ENCODE results near the gene DGKZ. TPM values are rescaled to one million over a fixed set of nuclear protein-coding genes. Genes with fewer than 3 reads are reported as not detected.
A peak's percentile ranks its signal among the peaks of the same experiment; 100 is the strongest.

DGKZ gene
- total RNA-seq, 2 experiments from 2014 or later = 160 to 163 TPM

DNA sequence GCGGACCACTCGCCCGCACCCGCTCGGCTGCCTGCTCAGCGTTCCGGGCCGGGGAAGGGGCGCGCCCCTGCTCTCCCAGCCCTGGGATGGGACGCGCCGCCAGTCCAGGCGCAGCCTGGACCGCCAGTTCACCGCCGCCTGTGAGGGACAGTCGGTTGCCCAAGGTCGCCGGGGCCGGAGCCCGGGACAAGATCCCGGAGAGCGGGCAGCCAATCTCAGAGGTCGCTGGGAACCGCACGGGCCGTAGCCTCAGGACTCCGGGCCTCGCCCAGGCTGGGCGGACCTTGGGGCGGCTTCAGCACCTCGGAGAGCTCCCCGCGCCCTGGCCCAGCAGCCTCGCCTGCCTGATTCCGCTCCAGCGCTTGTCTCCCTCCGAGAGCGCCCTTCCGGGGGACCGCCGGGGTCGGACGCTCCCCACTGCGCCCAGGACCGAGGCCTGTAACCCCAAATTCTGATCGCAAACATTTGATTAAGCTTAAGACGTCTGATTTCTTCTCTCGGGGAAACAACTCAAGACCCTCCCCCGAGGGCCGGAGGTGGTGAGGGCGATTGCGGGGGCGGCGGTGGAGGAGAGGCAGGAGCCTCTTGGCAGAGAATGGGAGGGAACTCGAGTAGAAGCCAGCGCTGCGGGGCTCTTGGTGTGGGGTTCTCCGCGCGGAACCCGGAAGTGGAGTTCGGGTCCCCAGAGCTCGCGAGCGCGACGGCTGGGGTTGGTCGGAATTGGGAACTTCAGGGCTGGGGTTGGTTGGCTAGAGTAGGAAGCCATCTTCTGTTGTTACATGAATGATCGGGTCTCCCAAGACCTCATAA lies 45.4 kb downstream of the DGKZ start:
- Mint-ChIP-seq H3K36me3 (peaks cover 2% of the 10 kb centered on the region), H3K4me3 (peak overlapping the region; percentile 77), H3K27me3 (peaks cover 45% of the 10 kb centered on the region), H3K27ac (peak overlapping the region; percentile 51), H3K4me1 (peaks cover 18% of the 10 kb centered on the region), H3K9me3 (no peaks in the 10 kb centered on the region)
- ATAC-seq (ENCODE audit: low read depth) (peak; percentile 87), DNase-seq (peak; percentile 92)
- POLR2A ChIA-PET = interaction anchor here (1.0 kb wide), 1 partner anchor 31 kb away, joined by 3 read pairs; no protein-coding TSS in a partner anchor

DNA sequence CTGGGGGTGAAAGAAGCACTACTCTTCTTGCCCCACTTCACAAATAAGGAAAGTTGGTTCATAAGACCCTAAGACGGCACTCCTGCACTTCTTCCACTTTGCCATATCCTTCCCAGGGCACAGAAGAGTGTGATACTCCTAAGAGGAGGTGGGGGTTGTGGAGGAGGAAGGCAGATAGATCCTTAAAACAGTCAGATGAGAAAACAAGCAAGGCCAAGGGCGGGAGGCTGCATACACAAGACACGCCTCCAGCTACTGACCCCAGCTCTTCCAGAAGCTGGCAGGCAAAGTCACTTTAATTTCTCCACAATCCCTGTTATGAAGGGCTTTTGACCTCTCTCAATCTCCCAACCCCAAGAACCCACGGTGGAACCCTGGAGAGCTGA lies 46.0 kb downstream of the DGKZ start:
- peaks cover 14% of the 10 kb centered on the region for H3K4me1 Mint-ChIP-seq
- peak overlapping the region; percentile 77 for H3K4me3 Mint-ChIP-seq
- H3K36me3 Mint-ChIP-seq = peaks cover 2% of the 10 kb centered on the region
- DNase-seq (no peak), ATAC-seq (ENCODE audit: low read depth) (no peak)
- no peak overlapping the region for H3K27ac Mint-ChIP-seq
- H3K9me3 Mint-ChIP-seq = no peaks in the 10 kb centered on the region
- POLR2A ChIA-PET = interaction anchor here (1.0 kb wide), 1 partner anchor 30 kb away, joined by 3 read pairs; no protein-coding TSS in a partner anchor
- peaks cover 41% of the 10 kb centered on the region for H3K27me3 Mint-ChIP-seq

DNA sequence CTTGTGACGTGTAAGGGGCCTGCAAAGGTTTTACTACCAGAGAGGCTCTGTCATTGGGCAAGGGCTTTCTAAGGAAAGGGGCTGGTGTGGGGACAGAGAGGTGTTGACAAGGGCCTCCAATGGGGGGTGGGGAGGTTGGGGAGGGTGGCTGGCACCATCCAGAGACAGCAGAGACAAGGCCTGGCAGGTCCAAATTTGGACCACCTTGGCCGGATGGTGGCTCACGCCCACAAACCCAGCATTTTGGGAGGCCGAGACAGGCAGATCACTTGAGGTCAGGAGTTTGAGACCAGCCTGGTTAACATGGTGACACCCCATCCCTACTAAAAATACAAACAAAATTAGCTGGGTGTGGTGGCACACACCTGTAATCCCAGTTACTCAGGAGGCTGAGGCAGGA lies 46.5 kb downstream of the DGKZ start:
- POLR2A ChIA-PET = no interaction called here
- no peak for ATAC-seq (ENCODE audit: low read depth)
- Mint-ChIP-seq H3K36me3 (peaks cover 2% of the 10 kb centered on the region), H3K27me3 (peaks cover 36% of the 10 kb centered on the region), H3K4me3 (no peak overlapping the region), H3K27ac (no peak overlapping the region), H3K9me3 (no peaks in the 10 kb centered on the region), H3K4me1 (peaks cover 12% of the 10 kb centered on the region)
- no peak for DNase-seq

DNA sequence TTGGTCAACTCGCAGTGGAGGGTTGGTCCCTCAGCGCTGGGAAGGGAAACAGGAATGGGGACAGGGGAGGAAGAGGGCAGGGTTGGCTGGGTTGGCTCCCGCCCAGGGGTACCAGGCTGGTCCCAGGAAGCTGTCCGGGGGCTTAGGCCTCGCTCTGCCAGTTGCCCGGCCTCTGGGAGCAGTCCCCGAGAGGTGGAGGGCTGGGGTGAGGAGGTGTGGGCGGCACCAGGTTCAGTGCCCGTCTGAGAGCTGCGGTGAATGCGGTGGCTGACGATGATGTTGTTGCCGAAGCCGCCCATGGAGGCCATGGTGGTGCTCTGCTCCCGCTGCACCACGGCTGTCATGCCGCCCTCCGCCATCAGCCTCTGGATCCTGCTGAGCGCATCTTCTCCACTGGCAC lies 50.3 kb downstream of the DGKZ start:
- Mint-ChIP-seq H3K9me3 (no peaks in the 10 kb centered on the region), H3K4me3 (no peak overlapping the region), H3K27me3 (peaks cover 13% of the 10 kb centered on the region), H3K4me1 (peaks cover 6% of the 10 kb centered on the region), H3K27ac (no peak overlapping the region), H3K36me3 (peaks cover 2% of the 10 kb centered on the region)
- DNase-seq (no peak), ATAC-seq (ENCODE audit: low read depth) (no peak)
- POLR2A ChIA-PET = interaction anchor here (1.1 kb wide), 1 partner anchor 16 kb away, joined by 3 read pairs; no protein-coding TSS in a partner anchor

DNA sequence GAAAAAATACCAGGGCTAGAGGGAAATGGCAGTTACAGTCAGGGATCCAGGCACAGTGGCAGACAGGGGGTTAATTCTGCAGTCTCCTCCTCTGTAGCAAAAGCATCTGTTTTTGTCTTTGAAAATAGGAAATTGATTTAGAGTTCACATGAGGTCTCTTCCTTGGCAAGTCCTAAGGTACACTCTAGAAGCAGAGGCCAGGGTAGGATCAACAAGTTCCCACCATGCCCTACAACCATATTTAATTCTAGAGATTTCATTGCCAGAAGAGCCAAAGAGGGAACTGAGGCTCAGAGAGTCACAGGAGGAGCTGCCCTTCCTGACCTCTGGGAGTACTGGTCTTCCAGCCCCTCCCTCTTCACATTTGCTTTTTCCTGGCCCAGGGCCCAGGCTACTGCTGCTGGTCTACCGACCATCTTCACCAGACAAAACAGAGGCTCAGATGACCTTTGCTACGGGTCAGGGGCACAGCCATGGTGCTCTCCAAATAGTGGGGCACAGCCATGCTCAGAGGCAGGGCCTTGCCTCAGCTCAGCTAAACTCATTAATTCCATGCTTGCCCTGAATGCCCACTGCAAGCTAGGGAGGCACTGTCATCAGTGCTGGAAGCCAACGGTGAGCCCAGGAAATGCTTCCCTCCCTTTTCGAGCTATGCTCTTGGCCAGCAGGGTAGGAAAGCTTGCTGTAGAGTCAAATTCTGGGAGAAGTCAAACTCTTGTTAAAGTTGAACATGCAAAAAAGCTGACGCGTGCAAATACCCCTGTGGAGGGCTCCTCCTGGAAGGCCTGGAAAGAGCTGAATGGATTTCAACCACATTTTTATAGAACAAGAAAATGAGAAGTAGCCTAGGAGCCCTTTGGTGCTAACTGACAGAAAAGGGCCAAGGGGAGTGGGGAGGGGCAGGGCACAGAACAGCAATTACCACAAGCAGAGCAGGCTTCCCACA lies 56.0 kb downstream of the DGKZ start:
- Mint-ChIP-seq H3K27me3 (no peaks in the 10 kb centered on the region), H3K27ac (no peak overlapping the region), H3K9me3 (no peaks in the 10 kb centered on the region), H3K36me3 (peaks cover 6% of the 10 kb centered on the region), H3K4me1 (no peaks in the 10 kb centered on the region), H3K4me3 (no peak overlapping the region)
- POLR2A ChIA-PET = no interaction called here
- no peak for ATAC-seq (ENCODE audit: low read depth)
- DNase-seq = no peak

DNA sequence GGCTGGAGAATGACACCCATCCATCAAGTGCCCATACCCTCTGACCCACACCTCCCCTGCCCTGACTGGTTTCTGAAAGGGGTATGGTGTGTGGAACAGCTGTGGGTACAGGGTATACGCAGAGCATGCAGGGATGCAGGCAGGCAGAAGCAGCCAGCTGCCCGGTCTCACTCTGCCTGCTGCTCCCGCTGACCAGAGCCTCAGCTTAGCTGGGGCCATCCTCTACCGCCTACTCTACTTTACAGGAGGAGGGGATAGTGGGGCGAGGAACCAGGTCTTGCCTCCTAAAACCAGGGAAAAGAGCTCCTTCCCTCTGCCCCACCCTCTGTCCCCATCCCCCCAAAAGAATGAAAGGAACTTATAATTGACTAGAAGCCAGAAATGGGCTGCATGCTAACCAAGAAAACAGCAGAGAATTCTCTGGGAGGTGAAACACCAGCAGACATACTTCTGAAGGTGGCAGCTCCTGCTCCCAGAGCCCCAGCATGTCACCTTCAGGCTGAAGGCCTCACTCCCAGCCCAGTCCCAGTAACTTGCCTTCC lies 57.3 kb downstream of the DGKZ start:
- POLR2A ChIA-PET = no interaction called here
- H3K27ac Mint-ChIP-seq = no peak overlapping the region
- DNase-seq = no peak
- H3K4me1 Mint-ChIP-seq = no peaks in the 10 kb centered on the region
- H3K4me3 Mint-ChIP-seq = no peak overlapping the region
- H3K27me3 Mint-ChIP-seq = no peaks in the 10 kb centered on the region
- peaks cover 6% of the 10 kb centered on the region for H3K36me3 Mint-ChIP-seq
- no peak for ATAC-seq (ENCODE audit: low read depth)
- no peaks in the 10 kb centered on the region for H3K9me3 Mint-ChIP-seq

DNA sequence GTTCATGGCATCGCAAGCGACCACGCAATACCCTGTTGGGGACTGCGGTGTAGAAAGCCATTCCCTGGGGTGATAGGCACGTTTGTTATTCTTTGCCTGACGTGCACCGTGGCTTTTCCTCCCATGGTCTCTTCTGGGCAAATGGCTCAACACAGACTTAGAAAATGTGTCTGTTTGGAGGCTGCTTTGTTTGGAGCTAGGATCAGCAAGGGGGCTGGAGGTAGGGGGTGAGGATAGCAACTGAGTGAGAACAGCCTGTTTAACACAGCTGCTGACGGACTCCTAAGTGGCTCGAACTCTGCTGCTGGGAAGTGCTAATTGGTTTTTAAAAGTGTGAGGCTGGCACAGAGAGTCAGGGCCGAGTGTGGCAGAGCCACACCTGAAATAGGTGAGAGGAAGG lies 60.4 kb downstream of the DGKZ start:
- H3K36me3 Mint-ChIP-seq = peaks cover 6% of the 10 kb centered on the region
- H3K4me3 Mint-ChIP-seq = no peak overlapping the region
- POLR2A ChIA-PET = no interaction called here
- ATAC-seq (ENCODE audit: low read depth) = no peak
- no peak overlapping the region for H3K27ac Mint-ChIP-seq
- H3K9me3 Mint-ChIP-seq = no peaks in the 10 kb centered on the region
- no peaks in the 10 kb centered on the region for H3K4me1 Mint-ChIP-seq
- DNase-seq = no peak
- H3K27me3 Mint-ChIP-seq = no peaks in the 10 kb centered on the region

DNA sequence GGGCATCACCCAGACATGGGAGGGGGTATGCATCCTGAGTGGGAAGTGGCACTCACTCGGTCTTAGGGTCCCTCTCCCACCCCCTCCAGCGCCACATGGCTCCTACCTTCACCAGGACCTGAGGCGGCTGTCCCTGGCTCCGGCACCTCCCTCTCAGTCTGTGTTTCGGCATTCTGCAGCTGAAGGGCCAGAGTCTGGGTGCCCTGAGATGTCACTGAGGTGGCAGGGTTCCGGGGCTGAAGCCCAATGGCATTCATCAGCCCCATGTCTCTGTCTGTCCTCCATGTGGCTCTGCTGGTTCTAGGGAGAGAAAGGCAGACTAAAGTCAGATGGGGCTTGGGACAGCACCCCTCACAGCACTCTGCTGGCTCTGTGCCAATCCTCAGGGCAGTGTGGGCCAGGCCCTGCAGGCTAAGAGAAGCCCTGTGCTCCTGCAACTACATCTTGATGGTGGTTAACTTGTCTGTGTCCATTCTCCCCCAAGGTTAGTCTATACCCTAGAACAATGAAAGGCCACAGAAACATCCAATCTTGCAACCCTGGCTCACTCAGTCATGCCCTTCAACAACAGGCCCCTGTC lies 61.2 kb downstream of the DGKZ start:
- ATAC-seq (ENCODE audit: low read depth) (no peak), DNase-seq (no peak)
- Mint-ChIP-seq H3K4me3 (no peak overlapping the region), H3K4me1 (peaks cover 4% of the 10 kb centered on the region), H3K27ac (no peak overlapping the region), H3K36me3 (peaks cover 4% of the 10 kb centered on the region), H3K9me3 (no peaks in the 10 kb centered on the region), H3K27me3 (no peaks in the 10 kb centered on the region)
- POLR2A ChIA-PET = no interaction called here

DNA sequence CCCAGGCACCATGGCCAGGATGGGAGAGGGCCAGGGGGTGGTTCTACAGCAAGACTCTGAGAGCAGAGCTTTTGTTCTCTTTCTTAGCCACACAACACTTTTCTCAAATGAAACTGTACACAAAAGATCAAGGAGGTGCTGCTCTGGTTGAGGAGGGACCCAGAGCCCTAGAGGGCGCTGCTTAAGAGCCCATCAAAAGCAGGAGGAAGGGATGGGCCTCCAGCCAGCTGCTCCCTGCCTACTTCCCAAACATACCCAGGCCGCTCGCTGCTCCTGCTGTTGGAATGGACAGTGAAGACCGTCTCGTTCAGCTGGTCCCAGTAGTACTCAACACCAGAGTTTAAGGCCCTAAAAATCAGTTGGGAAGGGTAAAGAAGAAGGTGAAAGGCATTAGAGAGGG lies 62.8 kb downstream of the DGKZ start:
- ATAC-seq (ENCODE audit: low read depth) (no peak), DNase-seq (no peak)
- POLR2A ChIA-PET = no interaction called here
- no peak overlapping the region for H3K4me3 Mint-ChIP-seq
- H3K4me1 Mint-ChIP-seq = peaks cover 16% of the 10 kb centered on the region
- H3K27ac Mint-ChIP-seq = no peak overlapping the region
- H3K36me3 Mint-ChIP-seq = peaks cover 12% of the 10 kb centered on the region
- H3K27me3 Mint-ChIP-seq = no peaks in the 10 kb centered on the region
- H3K9me3 Mint-ChIP-seq = no peaks in the 10 kb centered on the region

DNA sequence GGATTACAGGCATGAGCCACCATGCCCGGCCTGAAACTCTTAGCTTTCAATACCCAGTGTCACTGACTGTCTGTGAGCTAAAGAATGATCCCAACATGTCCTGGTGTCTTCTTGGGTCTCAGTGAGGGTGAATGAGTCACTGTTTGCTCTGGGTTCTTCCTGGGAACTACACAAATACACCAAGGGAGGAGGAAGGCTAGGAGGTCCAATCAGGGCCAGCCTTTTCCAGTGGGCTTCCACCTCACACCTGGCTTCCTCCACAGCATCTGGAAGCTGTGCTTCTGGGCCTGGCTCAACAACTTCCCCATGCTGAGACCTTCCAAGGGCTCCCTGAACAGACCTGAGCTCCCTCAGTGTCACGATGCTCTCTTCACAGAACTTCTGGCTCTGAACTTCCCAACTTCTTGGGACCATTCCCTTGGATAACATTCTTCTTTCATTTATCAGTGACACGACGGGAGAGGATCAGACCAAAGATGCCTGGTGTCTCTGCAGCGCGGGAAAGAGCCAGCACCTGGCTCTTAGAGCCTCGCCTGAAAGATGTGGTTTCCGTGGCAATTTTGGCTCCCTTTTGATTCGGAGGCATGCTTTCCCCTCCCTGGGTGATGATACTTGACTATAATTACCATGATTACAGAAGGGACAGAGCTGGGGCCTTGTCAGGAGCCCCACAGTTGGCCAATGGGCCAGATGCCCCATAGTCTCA lies 66.7 kb downstream of the DGKZ start:
- Mint-ChIP-seq H3K36me3 (peaks cover 24% of the 10 kb centered on the region), H3K4me3 (no peak overlapping the region), H3K27ac (no peak overlapping the region), H3K4me1 (peaks cover 22% of the 10 kb centered on the region), H3K9me3 (no peaks in the 10 kb centered on the region), H3K27me3 (no peaks in the 10 kb centered on the region)
- no peak for DNase-seq
- ATAC-seq (ENCODE audit: low read depth) = peak; percentile 61
- POLR2A ChIA-PET = interaction anchor here (1.1 kb wide), 1 partner anchor 16 kb away, joined by 3 read pairs; no protein-coding TSS in a partner anchor

DNA sequence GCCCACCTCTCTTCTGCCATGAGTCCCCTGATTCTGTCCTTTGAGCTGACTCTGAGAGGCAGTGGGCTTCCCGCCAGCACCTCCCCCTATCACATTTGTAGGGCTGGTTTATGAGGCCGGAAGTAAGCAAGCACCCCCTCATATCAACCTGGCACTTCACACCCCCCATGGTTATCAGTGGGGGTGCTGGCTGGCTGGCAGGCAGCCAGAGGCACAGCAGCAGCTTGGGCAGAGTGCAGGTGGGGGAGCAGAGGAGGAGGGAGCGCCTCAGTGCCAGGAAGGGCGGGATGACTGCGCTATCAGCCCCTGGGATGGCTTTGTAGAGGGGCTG lies 67.2 kb downstream of the DGKZ start:
- H3K9me3 Mint-ChIP-seq = no peaks in the 10 kb centered on the region
- POLR2A ChIA-PET = no interaction called here
- H3K4me3 Mint-ChIP-seq = peak overlapping the region; percentile 7
- DNase-seq = no peak
- H3K4me1 Mint-ChIP-seq = peaks cover 22% of the 10 kb centered on the region
- no peaks in the 10 kb centered on the region for H3K27me3 Mint-ChIP-seq
- H3K27ac Mint-ChIP-seq = no peak overlapping the region
- ATAC-seq (ENCODE audit: low read depth) = peak; percentile 56
- peaks cover 24% of the 10 kb centered on the region for H3K36me3 Mint-ChIP-seq

DNA sequence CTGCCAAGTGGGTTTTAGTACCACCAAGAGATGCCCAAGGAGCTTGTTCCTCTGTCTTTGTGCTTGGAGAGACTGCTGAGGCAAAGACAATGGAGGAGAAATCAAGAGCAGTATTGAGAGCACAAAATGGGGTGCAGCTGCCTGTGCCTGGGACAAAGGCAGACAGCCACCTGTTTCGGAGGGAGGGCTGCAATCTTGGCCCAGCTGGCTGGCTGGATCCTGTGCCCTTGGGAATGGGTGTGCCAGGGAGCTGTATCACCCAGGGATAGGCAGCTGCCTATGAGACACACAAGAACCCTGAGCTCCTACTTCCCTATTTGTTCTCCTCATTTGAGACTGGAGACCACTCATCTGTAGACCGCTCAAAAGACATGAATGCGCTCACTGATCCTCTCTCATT lies 67.6 kb downstream of the DGKZ start:
- Mint-ChIP-seq H3K27ac (no peak overlapping the region), H3K9me3 (no peaks in the 10 kb centered on the region), H3K27me3 (no peaks in the 10 kb centered on the region), H3K4me1 (peaks cover 22% of the 10 kb centered on the region), H3K4me3 (no peak overlapping the region), H3K36me3 (peaks cover 24% of the 10 kb centered on the region)
- POLR2A ChIA-PET = interaction anchor here (0.5 kb wide), 1 partner anchor 522 kb away, joined by 3 read pairs; the partner anchor contains the start of gene CSTPP1
- DNase-seq (no peak), ATAC-seq (ENCODE audit: low read depth) (no peak)

DNA sequence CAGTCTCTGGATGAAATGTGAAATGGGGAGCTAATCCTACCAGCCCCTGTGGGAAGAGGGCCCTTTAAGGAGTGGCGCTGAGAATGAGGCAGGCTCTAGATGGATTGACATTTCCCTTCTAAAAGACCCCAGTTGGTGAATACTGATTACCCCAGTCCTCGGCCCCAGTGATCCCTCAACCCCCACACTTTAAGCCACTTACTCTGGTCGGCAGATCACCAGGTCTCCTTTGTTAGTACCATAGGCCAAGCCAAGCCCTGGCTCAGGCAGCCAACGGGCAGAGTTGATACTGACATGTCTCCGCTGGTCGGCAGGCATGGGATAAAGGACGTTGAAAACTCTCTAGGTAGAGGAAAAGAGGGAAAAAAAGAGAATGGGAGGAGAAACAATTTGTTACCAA lies 70.4 kb downstream of the DGKZ start:
- no peaks in the 10 kb centered on the region for H3K27me3 Mint-ChIP-seq
- POLR2A ChIA-PET = no interaction called here
- ATAC-seq (ENCODE audit: low read depth) = no peak
- H3K9me3 Mint-ChIP-seq = no peaks in the 10 kb centered on the region
- no peak overlapping the region for H3K27ac Mint-ChIP-seq
- H3K4me1 Mint-ChIP-seq = peaks cover 22% of the 10 kb centered on the region
- H3K4me3 Mint-ChIP-seq = no peak overlapping the region
- H3K36me3 Mint-ChIP-seq = peaks cover 27% of the 10 kb centered on the region
- DNase-seq = no peak
